Measurements from ENCODE around the gene RGS6.

Gene RGS6

DNA sequence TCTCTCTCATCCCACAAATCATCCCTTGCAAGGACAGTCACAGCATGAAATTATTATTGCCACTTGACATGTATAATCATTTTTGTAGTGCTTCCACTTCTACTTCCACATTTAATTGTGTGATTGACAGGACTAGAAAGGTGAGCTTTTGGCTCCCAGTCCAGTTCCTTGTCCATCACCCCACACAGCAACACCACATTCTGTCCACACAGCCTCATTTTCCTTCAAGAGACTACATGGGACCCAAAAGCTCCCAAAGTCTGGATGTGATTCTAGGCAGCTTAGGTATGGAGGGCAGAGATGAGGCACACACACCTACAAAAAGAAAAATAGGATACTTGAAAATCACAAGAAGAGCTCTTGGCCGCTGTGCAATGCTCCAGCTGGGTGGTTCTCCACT, 595.4 kb downstream of the RGS6 start:
- DNase-seq (ENCODE audit: low spot score): no peak

DNA sequence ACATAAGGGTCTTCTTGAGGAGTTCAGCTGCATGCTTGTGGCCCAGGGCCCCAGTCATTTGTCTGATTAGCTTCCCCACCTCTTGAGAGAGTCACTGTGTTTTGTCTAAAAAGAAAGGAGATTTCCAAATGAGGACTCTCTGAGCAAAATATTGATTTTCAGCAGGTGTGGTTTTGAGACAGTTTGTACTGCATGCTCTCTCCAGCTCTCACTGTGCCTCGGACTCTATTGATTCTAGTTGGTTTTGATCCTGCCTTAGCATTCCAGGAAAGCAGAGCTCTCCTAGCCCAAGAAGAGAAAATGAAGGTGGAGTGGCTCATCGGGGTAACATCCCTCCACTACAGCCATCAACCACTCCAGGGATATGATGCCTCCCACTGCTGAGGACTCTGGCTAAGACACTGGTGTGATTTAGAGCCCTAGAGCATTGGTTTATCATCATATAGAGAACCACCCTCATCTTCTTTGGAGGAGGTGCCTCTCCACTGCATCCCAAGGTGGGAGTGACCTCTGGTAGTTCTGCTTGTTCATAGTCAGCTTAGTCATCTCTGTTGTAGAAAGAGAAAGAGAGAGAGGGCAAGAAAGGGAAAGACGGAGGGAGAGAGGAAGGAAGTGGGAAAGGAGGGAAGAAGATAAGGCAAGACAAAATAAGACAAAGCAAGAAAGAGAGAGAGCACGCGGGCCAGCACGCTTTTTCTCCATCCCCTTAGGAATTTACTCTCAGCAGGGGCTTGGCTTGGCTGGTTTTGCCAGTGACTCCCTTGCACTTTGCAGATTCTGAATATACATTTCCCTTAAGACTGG, 596.0 kb downstream of the RGS6 start:
- no peak for DNase-seq (ENCODE audit: low spot score)

DNA sequence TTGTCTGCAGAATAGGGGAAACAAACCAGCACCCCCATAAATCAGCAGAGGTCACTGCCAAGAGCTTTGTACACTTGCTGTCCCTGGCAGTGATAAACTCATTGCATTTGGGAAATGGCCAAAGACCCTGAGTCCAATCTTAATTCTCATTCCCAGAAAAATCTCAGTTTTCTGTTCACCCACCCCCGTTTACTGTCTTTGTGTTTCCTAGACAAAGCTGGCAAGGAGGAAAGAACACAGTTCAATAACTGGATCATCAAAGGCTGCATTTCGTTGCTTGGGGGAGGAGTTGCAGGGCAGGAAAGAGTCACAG, 596.6 kb downstream of the RGS6 start:
- DNase-seq (ENCODE audit: low spot score): no peak

DNA sequence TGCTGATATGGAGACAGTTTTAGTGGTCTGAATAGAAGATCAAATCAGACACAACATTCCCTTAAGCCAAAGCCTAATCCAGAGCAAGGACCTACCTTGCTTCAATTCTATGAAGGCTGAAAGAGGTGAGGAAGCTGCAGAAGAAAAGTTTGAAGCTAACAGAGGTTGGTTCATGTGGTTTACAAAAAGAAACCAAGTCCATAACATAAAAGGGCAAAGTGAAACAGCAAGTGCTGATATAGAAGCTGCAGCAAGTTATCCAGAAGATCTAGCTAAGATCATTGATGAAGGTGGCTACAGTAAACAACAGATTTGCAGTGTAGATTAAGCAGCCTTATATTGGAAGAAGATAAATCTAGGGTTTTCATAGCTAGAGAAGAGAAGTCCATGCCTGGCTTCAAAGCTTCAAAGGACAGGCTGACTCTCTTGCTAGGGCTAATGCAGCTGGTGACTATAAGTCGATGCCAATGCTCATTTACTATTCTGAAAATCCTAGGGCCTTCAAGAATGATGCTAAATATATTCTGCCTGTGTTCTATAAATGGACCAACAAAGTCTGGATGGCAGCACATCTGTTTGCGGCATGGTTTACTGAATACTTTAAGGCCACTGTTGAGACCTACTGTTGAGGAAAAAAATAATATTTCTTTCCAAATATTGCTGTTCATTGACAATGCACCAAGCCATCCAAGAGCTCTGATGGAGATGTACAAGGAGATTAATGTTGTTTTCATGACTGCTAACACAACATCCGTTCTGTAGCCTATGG, 600.6 kb downstream of the RGS6 start:
- DNase-seq (ENCODE audit: low spot score): no peak

DNA sequence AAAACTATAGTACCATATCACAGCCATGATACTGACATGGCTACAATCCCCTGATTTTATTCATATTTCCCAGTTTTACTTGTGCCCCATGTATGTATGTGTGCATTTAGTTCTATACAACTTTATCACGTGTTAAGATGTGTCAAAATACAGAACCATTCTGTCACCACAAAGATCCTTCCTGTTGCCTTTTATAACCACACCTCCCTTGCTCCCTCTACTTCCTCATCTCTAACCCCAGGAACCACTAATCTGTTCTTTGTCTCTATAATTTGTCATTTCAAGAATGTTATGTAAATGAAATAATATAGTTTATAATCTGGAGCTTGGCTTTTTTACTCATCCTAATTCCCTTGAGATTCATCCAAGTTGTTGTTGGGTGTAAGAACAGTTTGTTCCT, 603.3 kb downstream of the RGS6 start:
- DNase-seq (ENCODE audit: low spot score): no peak

DNA sequence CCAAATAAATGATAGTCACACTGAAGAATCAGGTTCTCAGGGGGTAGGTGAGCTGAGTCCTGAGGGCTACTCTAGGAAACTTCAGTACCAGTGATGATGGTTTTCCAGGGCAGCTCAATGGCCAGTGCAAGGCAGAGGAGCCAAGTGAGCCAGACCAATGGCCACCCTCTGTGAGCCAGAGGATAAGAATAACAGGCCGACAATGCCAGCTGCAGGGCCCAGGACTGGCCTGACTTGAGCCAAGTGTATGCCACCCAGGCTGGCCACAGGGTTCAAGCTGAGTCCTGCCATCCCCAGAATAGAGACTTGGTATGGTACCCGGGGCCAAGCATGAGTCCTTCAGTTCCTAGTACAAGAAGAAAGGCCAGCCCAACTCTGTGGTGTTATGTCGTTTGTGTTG, 606.2 kb downstream of the RGS6 start:
- DNase-seq (ENCODE audit: low spot score): no peak

DNA sequence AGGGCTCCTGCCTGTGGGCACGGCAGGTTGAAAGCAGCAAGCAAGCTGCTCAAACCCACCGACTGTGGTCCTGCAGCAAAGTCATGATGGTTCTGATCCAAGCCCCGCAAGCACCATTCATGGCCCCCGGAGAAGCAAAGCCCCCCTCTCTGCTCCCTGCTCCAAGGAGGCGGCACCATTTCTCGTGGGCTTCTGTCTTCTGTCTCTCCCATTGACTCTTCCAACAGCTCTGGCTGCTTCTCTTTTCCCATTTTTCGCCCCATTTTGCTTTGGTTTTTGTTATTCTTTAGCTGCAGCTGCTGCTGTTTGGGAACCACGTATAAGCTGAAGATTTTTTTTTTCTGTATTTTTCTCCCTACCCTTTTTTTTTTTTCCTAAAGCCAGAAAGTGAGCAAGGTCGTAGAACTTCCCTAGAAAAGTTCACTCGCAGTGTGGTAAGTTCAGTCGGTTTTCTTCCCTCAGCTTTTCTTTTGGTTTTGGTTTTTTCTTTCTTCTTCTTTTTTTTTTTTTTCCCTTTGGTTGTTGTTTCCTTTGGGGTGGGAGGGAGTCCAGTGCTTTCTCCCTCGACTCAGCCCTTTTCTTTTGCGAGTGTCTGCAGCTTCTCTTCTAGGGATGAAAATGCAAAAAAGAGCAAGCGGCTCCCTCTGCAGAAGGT, 607.6 kb downstream of the RGS6 start:
- no peak for DNase-seq (ENCODE audit: low spot score)

DNA sequence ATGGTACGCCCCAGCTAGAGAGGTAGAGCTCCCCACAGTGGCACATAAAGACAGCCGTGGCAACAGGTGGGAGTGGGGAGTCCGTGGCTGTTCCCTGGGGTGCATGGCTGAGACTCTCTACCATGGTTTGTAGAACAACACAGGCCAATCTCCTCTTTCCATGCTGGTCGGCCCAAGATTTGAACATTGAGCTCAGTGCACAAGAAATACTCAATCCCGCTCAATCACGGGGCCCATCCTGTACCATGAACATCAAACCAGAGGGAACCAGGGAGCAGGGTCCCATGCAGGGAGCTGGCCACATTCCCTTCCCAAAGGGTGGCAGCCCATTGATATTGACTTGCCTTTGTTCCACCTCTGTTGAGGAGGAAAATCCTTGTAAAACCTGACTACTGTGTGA, 608.6 kb downstream of the RGS6 start:
- DNase-seq (ENCODE audit: low spot score): no peak

DNA sequence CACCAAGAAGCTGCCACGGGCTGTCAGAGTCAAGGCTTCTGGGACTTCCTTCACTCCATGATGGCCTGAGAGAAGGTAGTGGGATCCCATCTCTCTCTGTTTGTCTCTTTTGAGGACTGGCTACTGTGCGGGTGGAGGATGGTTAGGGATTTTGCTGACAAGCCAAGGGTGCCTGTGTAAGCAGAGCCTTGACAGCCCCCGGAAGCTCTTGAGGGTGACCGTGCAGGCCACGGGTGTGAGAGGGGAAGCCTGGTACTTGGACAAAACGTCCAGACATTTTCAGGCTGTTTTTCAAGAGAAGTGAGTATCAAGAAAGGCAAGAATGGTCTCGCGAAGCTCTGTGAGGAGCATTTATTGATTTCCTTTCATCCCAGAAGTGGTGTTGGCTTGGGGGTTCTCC, 609.3 kb downstream of the RGS6 start:
- DNase-seq (ENCODE audit: low spot score): no peak

DNA sequence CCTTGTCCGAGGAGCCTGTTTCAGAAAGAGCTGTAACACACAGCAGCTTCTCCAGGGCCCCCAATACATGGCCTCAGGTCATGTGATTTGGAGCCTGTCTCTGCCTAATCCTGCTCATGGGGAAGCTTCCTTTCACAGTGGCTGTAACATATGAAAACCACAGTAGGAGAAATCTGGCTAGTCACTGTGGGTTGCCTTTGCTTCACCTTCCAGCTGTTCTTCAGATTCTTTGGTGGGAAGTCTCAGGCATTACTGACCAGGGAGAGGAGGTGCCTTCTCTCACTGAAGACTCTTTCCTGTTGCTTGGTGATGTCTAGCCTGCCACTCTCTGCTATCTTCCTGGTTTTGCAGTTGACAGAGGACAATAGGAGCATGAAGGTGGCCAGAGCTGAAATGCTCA, 611.1 kb downstream of the RGS6 start:
- DNase-seq (ENCODE audit: low spot score): no peak

DNA sequence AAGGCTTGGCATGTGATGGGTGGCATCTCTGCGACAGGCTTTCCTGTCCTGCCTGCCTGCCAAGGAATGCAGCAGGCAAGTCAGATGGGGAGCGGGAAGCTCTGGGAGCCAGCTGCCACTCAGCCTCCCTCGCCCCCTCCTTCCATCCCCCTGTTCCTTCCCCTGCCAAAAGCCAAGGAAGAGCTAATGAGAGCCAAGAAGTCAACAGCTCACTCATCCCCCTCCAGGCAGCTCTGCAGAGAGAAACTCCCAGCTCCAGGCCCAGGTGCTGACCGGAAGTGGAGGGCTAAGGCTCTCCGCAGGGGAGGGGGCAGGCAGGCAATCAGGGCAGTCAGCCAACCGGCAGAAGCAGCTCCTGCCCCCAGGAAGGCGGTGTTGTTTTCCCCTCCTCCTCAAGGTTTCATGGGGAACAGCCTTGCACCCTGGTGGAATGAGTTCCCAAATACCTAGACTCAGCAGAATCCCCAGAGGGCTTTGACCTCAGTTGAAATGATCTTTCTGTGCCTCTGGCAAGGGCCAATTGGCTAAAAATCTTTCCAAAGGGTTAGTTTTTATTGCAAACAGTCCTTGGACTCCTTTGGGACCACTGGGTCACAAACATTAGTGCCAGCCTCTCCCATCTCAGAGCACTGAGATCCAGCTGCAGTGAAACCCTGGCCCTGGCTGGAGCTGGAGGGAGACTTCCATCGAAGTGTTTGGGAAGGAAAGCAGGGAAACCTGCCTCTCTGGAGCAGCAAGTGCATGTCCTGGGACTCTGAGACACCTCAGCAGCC, 612.6 kb downstream of the RGS6 start:
- DNase-seq (ENCODE audit: low spot score): peak; percentile 82

DNA sequence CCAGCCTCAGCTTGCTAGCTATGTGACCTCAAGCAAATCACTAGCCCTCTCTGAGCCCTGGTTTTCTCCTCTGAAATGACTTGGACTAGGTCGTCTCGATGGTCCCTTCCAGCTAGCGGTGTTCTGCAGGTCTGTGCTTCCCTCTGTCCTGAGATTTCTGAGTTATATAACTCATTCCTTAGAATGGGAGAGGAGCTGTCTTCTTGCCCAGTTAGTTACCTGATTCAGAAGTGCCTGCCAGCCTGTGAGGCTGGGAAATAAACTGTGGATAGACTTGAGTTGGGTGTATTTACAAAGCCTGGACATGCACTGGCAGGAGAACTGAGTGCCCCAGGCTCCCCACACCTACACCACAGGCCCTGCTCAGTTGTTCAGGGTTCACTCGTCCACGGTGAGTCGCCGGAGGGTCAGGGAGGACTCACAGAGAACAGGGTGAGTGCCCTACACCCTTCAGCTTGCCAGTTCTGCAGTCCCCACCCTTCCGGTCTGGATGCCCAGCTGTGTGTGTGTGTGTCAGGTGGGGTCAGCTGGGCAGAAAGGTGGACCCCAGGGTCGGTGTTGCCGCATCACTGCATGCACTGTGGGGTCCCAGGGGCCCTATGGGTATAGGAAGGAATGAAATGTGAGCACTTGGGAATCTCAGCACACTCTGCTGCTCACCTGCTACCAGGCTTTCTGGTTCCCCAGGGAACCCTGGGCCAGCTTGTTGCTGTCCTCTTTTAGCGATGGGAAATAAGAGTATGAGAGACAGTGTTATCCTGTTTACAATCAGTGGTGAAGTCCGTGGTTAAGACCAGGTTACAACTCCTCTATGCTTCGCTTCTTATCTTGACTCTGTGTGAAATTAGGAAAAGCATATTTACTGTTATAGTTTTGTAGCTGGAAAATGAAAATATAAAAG, 613.4 kb downstream of the RGS6 start:
- peak; percentile 57 for DNase-seq (ENCODE audit: low spot score)

DNA sequence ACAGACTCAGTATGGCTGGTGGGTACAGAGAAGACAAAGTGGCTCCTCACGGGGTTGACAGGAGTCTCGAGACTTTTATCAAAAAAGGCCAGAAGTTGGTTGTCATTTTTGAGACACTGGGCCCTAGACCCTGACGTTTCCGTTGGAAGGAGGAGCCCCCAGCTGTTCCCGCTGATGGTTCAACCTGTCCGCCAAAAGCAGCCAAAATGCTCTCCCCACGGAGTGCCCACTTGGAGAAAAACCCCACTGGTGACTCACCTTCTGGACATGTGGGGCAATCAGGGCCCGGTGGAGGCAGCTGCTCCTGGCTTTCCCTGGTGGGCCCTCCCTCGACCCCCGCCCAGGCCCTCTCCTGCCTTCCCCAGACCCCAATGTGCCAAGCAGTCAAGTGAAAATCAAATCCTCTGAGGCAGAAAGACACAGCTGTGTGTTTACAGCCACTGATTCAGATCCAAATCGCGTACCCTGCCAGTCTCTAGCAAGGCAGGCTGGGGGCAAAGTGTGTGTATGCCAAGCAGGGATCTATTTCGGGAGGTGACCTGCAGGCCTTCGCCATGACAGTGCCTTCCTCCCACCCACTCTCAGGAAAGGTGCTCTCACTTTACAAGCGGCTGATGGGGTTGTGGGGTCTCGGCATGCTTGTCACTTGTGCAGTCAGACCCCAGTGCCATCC, 614.3 kb downstream of the RGS6 start:
- DNase-seq (ENCODE audit: low spot score): peak; percentile 54

DNA sequence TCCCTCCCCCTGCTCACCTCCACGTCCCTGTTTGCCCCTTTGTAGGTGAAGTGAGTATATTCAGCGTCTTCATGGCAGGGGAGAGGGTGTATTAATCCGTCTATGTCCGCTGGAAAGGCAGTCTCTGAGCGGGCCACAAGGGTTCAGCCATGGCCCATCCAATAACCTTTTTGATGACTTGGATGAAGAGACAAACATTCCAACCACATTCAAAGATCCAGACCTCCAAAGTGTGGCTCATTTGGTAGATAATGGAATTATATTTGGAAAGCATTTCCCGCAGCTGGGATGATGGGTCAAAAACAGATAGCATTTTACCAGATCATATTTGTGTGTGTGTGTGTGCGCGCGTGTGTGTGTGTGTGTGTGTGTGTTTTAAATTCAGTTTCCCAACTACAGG, 615.8 kb downstream of the RGS6 start:
- no peak for DNase-seq (ENCODE audit: low spot score)

DNA sequence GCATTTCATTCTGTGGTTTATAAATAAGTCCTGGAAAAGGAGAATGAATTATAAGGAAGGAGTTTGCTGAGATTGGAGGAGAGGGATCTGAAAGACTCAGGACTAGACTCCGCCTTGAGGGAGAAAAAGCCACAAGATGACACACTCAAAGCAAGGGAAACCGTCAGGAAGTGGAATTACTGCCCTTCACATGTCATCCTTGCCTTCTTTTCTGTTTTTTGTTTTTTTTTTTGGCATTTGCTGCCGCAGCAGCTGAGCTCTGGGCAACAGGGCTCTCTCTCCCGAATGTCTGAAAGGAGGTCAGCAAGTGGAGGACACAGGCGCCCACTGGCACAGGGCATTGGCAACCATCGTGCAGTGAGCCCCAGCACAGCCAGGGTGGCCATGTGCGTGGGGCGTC, 616.8 kb downstream of the RGS6 start:
- DNase-seq (ENCODE audit: low spot score): peak; percentile 67

DNA sequence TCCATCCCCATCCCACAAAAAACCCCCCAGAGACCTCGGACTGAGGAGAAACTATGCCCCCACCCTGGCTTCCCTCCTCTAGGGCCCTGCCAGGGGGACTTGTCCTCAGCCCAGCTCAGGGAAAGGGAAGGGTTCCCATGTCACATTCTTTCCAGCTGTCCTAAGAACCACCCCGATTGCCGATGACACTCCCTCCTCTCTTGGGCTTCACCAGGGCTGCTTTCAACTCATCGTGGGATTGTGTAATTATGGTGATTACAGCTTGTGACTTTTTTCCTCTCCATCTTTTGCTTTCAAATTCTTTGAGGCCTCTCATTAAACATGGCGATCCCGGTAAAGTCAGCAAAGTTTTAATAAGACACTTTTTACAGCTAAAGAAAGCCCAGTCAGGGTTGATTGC, 617.6 kb downstream of the RGS6 start:
- no peak for DNase-seq (ENCODE audit: low spot score)

DNA sequence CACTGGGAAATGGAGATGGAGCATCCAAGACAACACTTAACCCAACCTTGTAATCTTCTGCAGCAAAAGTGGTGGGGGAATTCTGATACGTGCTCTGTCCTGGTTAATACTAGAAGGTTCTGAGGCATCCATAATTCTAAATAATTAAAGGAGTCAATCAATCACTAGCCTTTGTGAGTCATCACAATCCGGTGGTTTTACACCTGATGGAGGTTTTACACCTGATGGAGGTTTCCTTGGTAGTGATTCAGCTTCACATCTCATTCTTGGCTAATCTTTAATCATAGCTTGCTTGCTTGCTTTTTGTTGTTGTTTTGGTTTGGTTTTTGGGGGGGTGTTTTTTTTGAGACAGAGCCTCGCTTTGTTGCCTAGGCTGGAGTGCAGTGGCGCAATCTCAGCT, 618.3 kb downstream of the RGS6 start:
- DNase-seq (ENCODE audit: low spot score): no peak

DNA sequence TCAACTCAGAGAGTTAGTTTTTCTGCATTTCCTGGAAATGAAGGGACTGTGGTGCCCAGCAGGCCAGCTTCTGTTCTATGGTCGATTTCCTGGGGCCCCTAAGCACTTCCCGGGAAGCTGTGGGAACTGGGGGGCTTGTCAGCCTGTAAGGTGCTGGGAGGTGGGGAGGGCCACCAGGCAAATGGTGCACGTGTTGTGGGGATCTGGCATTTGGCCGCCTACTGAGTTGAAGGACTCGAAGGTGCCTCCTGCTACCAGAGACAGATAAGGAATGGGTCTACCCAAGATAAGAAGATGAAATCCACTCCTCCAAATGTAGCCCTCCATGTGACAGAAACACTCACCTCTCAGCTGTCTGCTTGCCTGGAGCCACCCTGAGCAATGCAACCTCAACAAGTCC, 620.0 kb downstream of the RGS6 start:
- no peak for DNase-seq (ENCODE audit: low spot score)

DNA sequence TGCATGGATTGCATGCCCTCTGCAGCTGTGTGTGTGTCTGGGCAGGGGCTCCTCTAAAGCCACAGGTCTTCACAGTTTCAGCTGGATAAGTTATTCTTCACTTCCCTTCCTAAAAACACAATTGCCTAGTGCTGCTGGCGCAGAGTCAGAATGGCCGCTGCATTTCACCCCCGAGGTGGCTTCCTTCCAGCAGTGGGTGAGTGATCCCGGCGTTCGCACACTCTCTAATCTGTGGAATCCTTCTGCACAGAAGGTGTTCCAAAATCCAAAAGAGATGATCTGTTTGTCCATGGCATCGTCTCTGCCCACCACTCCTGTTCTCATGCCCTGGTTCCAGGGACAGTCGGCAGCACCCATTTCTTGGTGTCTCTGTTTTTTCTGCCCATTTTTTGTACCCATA, 620.9 kb downstream of the RGS6 start:
- DNase-seq (ENCODE audit: low spot score): peak; percentile 22

DNA sequence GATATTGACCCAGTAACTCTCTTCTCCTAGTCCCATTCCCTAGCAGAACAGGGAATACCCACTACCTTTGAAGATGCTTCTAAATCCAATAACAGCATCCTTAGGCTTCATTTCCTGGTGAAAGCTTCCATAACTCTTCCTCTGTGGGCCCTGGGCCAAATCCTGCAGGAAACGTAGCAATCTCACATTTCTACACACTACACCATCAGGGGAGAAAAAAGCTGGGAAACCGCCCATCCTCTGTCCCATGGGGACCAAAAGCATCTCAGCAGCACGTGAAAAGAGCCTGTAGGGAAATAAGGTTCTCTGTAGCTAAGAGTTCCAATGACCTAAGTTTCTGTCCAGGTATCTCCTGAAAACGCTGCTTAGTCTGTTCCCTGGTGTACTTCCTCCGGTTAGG, 621.4 kb downstream of the RGS6 start:
- DNase-seq (ENCODE audit: low spot score): peak; percentile 21

DNA sequence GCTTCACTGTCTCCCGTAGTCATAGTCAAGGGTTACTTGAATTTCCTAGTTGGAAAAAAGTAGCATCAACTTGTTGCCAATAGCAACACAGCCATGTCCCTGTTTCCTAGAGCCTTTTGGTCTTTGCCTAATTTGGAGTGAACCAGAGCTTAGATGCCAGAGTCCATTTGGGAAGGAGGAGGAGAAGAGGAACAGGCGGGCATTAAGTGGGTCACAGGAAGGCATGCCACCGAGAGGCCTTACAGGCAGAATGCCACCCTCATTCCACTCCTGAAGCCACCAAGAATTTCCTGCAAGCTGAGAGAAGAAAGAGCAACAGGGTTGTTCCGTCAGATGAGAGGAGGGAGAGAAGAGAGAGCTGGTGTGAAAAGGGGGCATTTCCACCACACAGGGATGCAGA, 622.2 kb downstream of the RGS6 start:
- peak; percentile 95 for DNase-seq (ENCODE audit: low spot score)
